ENCODE data around the gene GRM3.

The GRM3 gene

GRCh38 chr7:86911659-86912058 is 267.9 kb downstream of the GRM3 start:
- DNase-seq = no peak

DNA sequence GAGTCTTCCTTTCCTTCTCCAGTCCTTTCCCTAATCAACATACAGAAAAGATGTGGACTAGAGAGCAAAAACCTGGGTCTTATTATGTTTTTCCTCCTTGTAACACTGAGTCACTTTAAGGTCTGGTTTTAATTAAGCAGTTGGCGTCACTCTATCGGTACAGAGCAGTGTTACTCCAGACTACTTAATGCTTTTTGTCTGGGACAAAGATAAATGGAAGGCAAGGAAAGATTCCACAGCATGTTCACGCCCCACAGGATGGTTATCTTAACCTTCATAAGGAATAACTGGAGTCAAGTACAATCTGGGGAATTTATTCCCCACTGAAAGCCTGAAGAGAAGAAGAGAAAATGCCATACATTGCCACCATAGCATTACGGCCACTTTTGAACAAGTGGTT is 270.0 kb downstream of the GRM3 start:
- DNase-seq = no peak

Data from activated CD4-positive, alpha-beta T cell treated with anti-CD3 and anti-CD28 coated beads, Interleukin-2, amount 50 U/mL, for 16 hours (primary cell).